HepG2 (cell line): Measurements from ENCODE around the gene SKI. TPM values are rescaled to one million over a fixed set of nuclear protein-coding genes. Genes with fewer than 3 reads are reported as not detected.

Source experiments
- ATAC-seq: fragments of 200-7000 bp; cut with Tn5 transposase; 3 replicates; pipeline ENCODE4 v1.9.1; 2020; ENCODE audit warnings: mild to moderate bottlenecking, moderate library complexity
- BruUV-seq: library from RNA; stranded (reverse); fragments of 400-500 nt; replicated peaks from 2 replicates; lab custom pipeline; 2021; lab: Mats Ljungman, UMichigan
- CTCF ChIA-PET: fragments of 300-600 bp; formaldehyde crosslinking; extraction: SDS; loops from one replicate; lab custom pipeline; 2021; ENCODE audit warnings: low total read pairs, inconsistent platforms, low intra/inter-chr PET ratio; lab: Yijun Ruan, JAX
- POLR2A ChIA-PET: fragments of 350-600 bp; sonication (Branson Sonifier 250); formaldehyde crosslinking; loops from one replicate; lab custom pipeline; 2020; ENCODE audit warnings: antibody characterized with exemption, inconsistent platforms; lab: Yijun Ruan, JAX
- DNase-seq: peaks from one replicate; pipeline ENCODE4 v3.0.0-alpha.2; 2015; ENCODE audit warnings: low spot score
- FAIRE-seq: peaks from 3 replicates; lab custom pipeline; 2011; peaks lifted over from hg19 to GRCh38; lab: Jason Lieb, UNC
- H2AFZ ChIP-seq: one replicate; pipeline ENCODE4 v1.6.1; 2011; ENCODE audit warnings: low read length, inconsistent platforms
- H3K27ac ChIP-seq: fragments of 300-600 bp; 3 replicates; pipeline ENCODE4 v1.8.0; 2011; ENCODE audit warnings: mixed run types, mild to moderate bottlenecking, mixed read lengths, low read length, inconsistent platforms; ENCODE audit not compliant: insufficient read depth; ENCODE audit errors: extremely low read length
- H3K27me3 ChIP-seq, 2 experiments: fragments of 200-600 bp in 1 of 2; 2 replicates in 1 of 2; 3 replicates in 1 of 2; pipeline versions ENCODE4 v1.6.0 to v1.8.0; 2011; ENCODE audit warnings: low read length in 2 of 2, mild to moderate bottlenecking in 2 of 2, moderate library complexity in 2 of 2, inconsistent platforms in 1 of 2; ENCODE audit not compliant: insufficient read depth in 2 of 2, control insufficient read depth in 1 of 2
- H3K36me3 ChIP-seq, 2 experiments: fragments of 200-600 bp in 1 of 2; replicated peaks in 1 of 2; 2 replicates in 1 of 2; 3 replicates in 1 of 2; pipeline versions ENCODE4 v1.5.1 to v1.8.0; 2011; ENCODE audit warnings: low read length in 2 of 2, inconsistent platforms in 1 of 2; ENCODE audit not compliant: insufficient read depth in 2 of 2, control insufficient read depth in 1 of 2
- H3K4me1 ChIP-seq: 2 replicates; pipeline ENCODE4 v1.5.1; 2012; ENCODE audit warnings: low read length, inconsistent platforms; ENCODE audit not compliant: insufficient read depth
- H3K4me2 ChIP-seq: 2 replicates; pipeline ENCODE4 v1.6.0; 2011; ENCODE audit warnings: low read depth, low read length, inconsistent platforms
- H3K4me3 ChIP-seq, 3 experiments: fragments of 200-600 bp in 1 of 3; sonication (generic), shearing (Covaris generic) in 1 of 3; replicated peaks in 1 of 3; 2 replicates each; pipeline ENCODE4 v1.5.1; 2011 to 2016; ENCODE audit warnings: low read length in 3 of 3, inconsistent platforms in 2 of 3, low read depth in 2 of 3, mild to moderate bottlenecking in 2 of 3, control low read depth in 1 of 3, mixed read lengths in 1 of 3; ENCODE audit not compliant: insufficient read depth in 1 of 3
- H3K79me2 ChIP-seq: one replicate; pipeline ENCODE4 v1.6.1; 2011; ENCODE audit warnings: low read length, inconsistent platforms; ENCODE audit not compliant: insufficient read depth
- H3K9ac ChIP-seq: 2 replicates; pipeline ENCODE4 v1.6.0; 2011; ENCODE audit warnings: mild to moderate bottlenecking, low read depth, low read length, inconsistent platforms; ENCODE audit not compliant: insufficient read depth
- H3K9me3 ChIP-seq: 2 replicates; pipeline ENCODE4 v1.5.1; 2012; ENCODE audit warnings: mild to moderate bottlenecking, low read length
- H4K20me1 ChIP-seq: 2 replicates; pipeline ENCODE4 v1.6.0; 2011; ENCODE audit warnings: inconsistent platforms, mild to moderate bottlenecking, low read length, moderate library complexity; ENCODE audit not compliant: insufficient read depth
- AGO2 ChIP-seq: fragments of 200-400 bp; formaldehyde crosslinking; optimal IDR thresholded peaks from 2 replicates; pipeline ENCODE3; 2017; ENCODE audit warnings: mild to moderate bottlenecking, low read depth, low read length, moderate library complexity
- PRDM15 ChIP-seq: sonication (generic); formaldehyde crosslinking; IDR thresholded peaks from 2 replicates; pipeline ENCODE4 v1.4.0; 2020; ENCODE audit warnings: missing genetic modification reagents
- ZNF781 ChIP-seq: sonication (generic); formaldehyde crosslinking; IDR thresholded peaks from 2 replicates; pipeline ENCODE4 v1.5.1; 2020; ENCODE audit warnings: borderline replicate concordance, mild to moderate bottlenecking, missing genetic modification reagents; ENCODE audit errors: not compliant biosample characterization
- WGBS: methylation state at CpG from one replicate; pipeline ENCODE4 v1.1.6; 2017; ENCODE audit warnings: low lambda C conversion rate; 5-methylcytosine and 5-hydroxymethylcytosine counted together
- in situ Hi-C: cut with HindIII; loops from 2 replicates; pipeline ENCODE4 v1.10.0; 2017; ENCODE audit warnings: low pct_unique_long_range_greater_than_20kb; ENCODE audit not compliant: extremely low pct_ligation_motif_present
- intact Hi-C: fragments of 100-400 bp; cut with micrococcal nuclease; formaldehyde crosslinking; loops from one replicate; pipeline ENCODE4 v1.10.0; 2022; ENCODE audit not compliant: unreplicated experiment
- polyA plus RNA-seq, 8 experiments: library from polyadenylated mRNA; depleted of rRNA in 3 of 8; stranded (reverse) in 7 of 8; unstranded in 1 of 8; fragments of >200 nt; fragmentation: Illumina TruSeq in 4 of 8; extraction: Trizol in 4 of 8; gene quantifications; 2 replicates each; pipeline versions ENCODE4 v1.2.1 to v1.2.3, GENCODE V29; 2011 to 2016; ENCODE audit warnings: low read depth in 4 of 8, missing spikeins in 1 of 8, mixed read lengths in 1 of 8; ENCODE audit not compliant: insufficient read depth in 1 of 8
- total RNA-seq, 5 experiments: library from RNA; depleted of rRNA; stranded (reverse); fragments of >200 nt; fragmentation: Illumina TruSeq; extraction: Trizol; gene quantifications; 2 replicates each; pipeline ENCODE4 v1.2.3, GENCODE V29; 2016; ENCODE audit warnings: low read depth in 1 of 5

The SKI gene
- total and polyA plus RNA-seq, 2 of the 13 experiments (the other 11 are each of a cell fraction or from before 2014, with no cell fraction given), result 4.7 to 6.9 TPM

GRCh38 chr1:2277741-2278488 is 49.8 kb downstream of the SKI start (continued):
- TF ChIP-seq PRDM15 (CRISPR knock-in tag), result no peak

- intact Hi-C loops, result no loop called here
- CTCF ChIA-PET, result no interaction called here
- Histone ChIP-seq H3K27ac (no peak overlapping the region), H3K9ac (no peak overlapping the region), H3K4me1 (peaks cover 52% of the 10 kb centered on the region), H4K20me1 (peaks cover 38% of the 10 kb centered on the region), H2AFZ (no peak overlapping the region), H3K27me3 (no peaks in the 10 kb centered on the region), H3K79me2 (peaks cover 64% of the 10 kb centered on the region), H3K9me3 (no peaks in the 10 kb centered on the region), H3K4me3 (no peak overlapping the region), H3K4me2 (no peak overlapping the region), H3K36me3 (peaks cover 6 to 19% of the 10 kb centered on the region in 2 experiments; a peak in 3 of 5 replicates)
- BruUV-seq, result no TSS peak
- TF ChIP-seq ZNF781 (CRISPR knock-in tag), result no peak
- TF ChIP-seq AGO2, result peak; percentile 76
- POLR2A ChIA-PET, result no interaction called here
- ATAC-seq (no peak), DNase-seq (no peak), FAIRE-seq (no peak)
- in situ Hi-C loops, result no loop called here
- 87% methylated on average over 6 of the region's 16 CpGs for WGBS
Observed at GRCh38 chr1:2278591-2279209, 50.6 kb downstream of the SKI start.
